ENCODE results near the gene EXOC3.

EXOC3 gene

GRCh38 chr5:431711-432050 lies 11.3 kb upstream of the EXOC3 start:
- Histone ChIP-seq H3K36me3 (ENCODE audit: control insufficient read depth, insufficient read depth, low read length) (no peaks in the 10 kb centered on the region), H3K27me3 (ENCODE audit: control insufficient read depth, insufficient read depth, low read length) (no peaks in the 10 kb centered on the region), H3K9ac (ENCODE audit: low read length) (no peak overlapping the region), H3K4me3 (ENCODE audit: low read length) (no peak overlapping the region), H3K4me1 (ENCODE audit: control insufficient read depth, insufficient read depth, low read length) (no peaks in the 10 kb centered on the region), H3K27ac (ENCODE audit: low read depth, low read length) (no peak overlapping the region)

GRCh38 chr5:432201-432927 lies 10.6 kb upstream of the EXOC3 start:
- H3K9ac ChIP-seq (ENCODE audit: low read length) = no peak overlapping the region
- H3K27me3 ChIP-seq (ENCODE audit: control insufficient read depth, insufficient read depth, low read length) = no peaks in the 10 kb centered on the region
- H3K36me3 ChIP-seq (ENCODE audit: control insufficient read depth, insufficient read depth, low read length) = no peaks in the 10 kb centered on the region
- H3K4me1 ChIP-seq (ENCODE audit: control insufficient read depth, insufficient read depth, low read length) = no peaks in the 10 kb centered on the region
- no peak overlapping the region for H3K4me3 ChIP-seq (ENCODE audit: low read length)
- H3K27ac ChIP-seq (ENCODE audit: low read depth, low read length) = no peak overlapping the region

GRCh38 chr5:432928-433791 lies 9.8 kb upstream of the EXOC3 start:
- no peaks in the 10 kb centered on the region for H3K36me3 ChIP-seq (ENCODE audit: control insufficient read depth, insufficient read depth, low read length)
- no peak overlapping the region for H3K9ac ChIP-seq (ENCODE audit: low read length)
- no peak overlapping the region for H3K4me3 ChIP-seq (ENCODE audit: low read length)
- H3K27ac ChIP-seq (ENCODE audit: low read depth, low read length) = no peak overlapping the region
- H3K4me1 ChIP-seq (ENCODE audit: control insufficient read depth, insufficient read depth, low read length) = no peaks in the 10 kb centered on the region
- H3K27me3 ChIP-seq (ENCODE audit: control insufficient read depth, insufficient read depth, low read length) = no peaks in the 10 kb centered on the region

- no peak overlapping the region for H3K4me3 ChIP-seq (ENCODE audit: low read length)
- no peaks in the 10 kb centered on the region for H3K27me3 ChIP-seq (ENCODE audit: control insufficient read depth, insufficient read depth, low read length)
- H3K4me1 ChIP-seq (ENCODE audit: control insufficient read depth, insufficient read depth, low read length) = no peaks in the 10 kb centered on the region
Measured at GRCh38 chr5:433836-434235, 9.1 kb upstream of the EXOC3 start.

GRCh38 chr5:434443-435146 lies 8.4 kb upstream of the EXOC3 start:
- Histone ChIP-seq H3K36me3 (ENCODE audit: control insufficient read depth, insufficient read depth, low read length) (no peaks in the 10 kb centered on the region), H3K27me3 (ENCODE audit: control insufficient read depth, insufficient read depth, low read length) (peaks cover 2% of the 10 kb centered on the region), H3K27ac (ENCODE audit: low read depth, low read length) (no peak overlapping the region), H3K4me1 (ENCODE audit: control insufficient read depth, insufficient read depth, low read length) (no peaks in the 10 kb centered on the region), H3K9ac (ENCODE audit: low read length) (no peak overlapping the region), H3K4me3 (ENCODE audit: low read length) (no peak overlapping the region)

More at GRCh38 chr5:433836-434235, 9.1 kb upstream of the EXOC3 start:
- Histone ChIP-seq H3K9ac (ENCODE audit: low read length) (no peak overlapping the region), H3K27ac (ENCODE audit: low read depth, low read length) (no peak overlapping the region), H3K36me3 (ENCODE audit: control insufficient read depth, insufficient read depth, low read length) (no peaks in the 10 kb centered on the region)

GRCh38 chr5:435156-435790 lies 7.7 kb upstream of the EXOC3 start:
- no peaks in the 10 kb centered on the region for H3K36me3 ChIP-seq (ENCODE audit: control insufficient read depth, insufficient read depth, low read length)
- H3K27me3 ChIP-seq (ENCODE audit: control insufficient read depth, insufficient read depth, low read length) = peaks cover 2% of the 10 kb centered on the region
- no peak overlapping the region for H3K9ac ChIP-seq (ENCODE audit: low read length)
- H3K4me1 ChIP-seq (ENCODE audit: control insufficient read depth, insufficient read depth, low read length) = no peaks in the 10 kb centered on the region
- no peak overlapping the region for H3K27ac ChIP-seq (ENCODE audit: low read depth, low read length)
- no peak overlapping the region for H3K4me3 ChIP-seq (ENCODE audit: low read length)

GRCh38 chr5:435961-436640 lies 6.9 kb upstream of the EXOC3 start:
- Histone ChIP-seq H3K27me3 (ENCODE audit: control insufficient read depth, insufficient read depth, low read length) (peaks cover 2% of the 10 kb centered on the region), H3K4me1 (ENCODE audit: control insufficient read depth, insufficient read depth, low read length) (no peaks in the 10 kb centered on the region), H3K9ac (ENCODE audit: low read length) (no peak overlapping the region), H3K4me3 (ENCODE audit: low read length) (no peak overlapping the region), H3K36me3 (ENCODE audit: control insufficient read depth, insufficient read depth, low read length) (no peaks in the 10 kb centered on the region), H3K27ac (ENCODE audit: low read depth, low read length) (no peak overlapping the region)

- Histone ChIP-seq H3K27me3 (ENCODE audit: control insufficient read depth, insufficient read depth, low read length) (peaks cover 2% of the 10 kb centered on the region), H3K27ac (ENCODE audit: low read depth, low read length) (no peak overlapping the region), H3K4me3 (ENCODE audit: low read length) (no peak overlapping the region), H3K9ac (ENCODE audit: low read length) (no peak overlapping the region), H3K36me3 (ENCODE audit: control insufficient read depth, insufficient read depth, low read length) (no peaks in the 10 kb centered on the region), H3K4me1 (ENCODE audit: control insufficient read depth, insufficient read depth, low read length) (no peaks in the 10 kb centered on the region)
Measured at GRCh38 chr5:436641-436975, 6.4 kb upstream of the EXOC3 start.

- Histone ChIP-seq H3K4me3 (ENCODE audit: low read length) (no peak overlapping the region), H3K27me3 (ENCODE audit: control insufficient read depth, insufficient read depth, low read length) (peaks cover 2% of the 10 kb centered on the region), H3K9ac (ENCODE audit: low read length) (no peak overlapping the region), H3K27ac (ENCODE audit: low read depth, low read length) (no peak overlapping the region), H3K4me1 (ENCODE audit: control insufficient read depth, insufficient read depth, low read length) (peaks cover 4% of the 10 kb centered on the region), H3K36me3 (ENCODE audit: control insufficient read depth, insufficient read depth, low read length) (no peaks in the 10 kb centered on the region)
Measured at GRCh38 chr5:437281-437771, 5.7 kb upstream of the EXOC3 start.

- peaks cover 2% of the 10 kb centered on the region for H3K27me3 ChIP-seq (ENCODE audit: control insufficient read depth, insufficient read depth, low read length)
- H3K36me3 ChIP-seq (ENCODE audit: control insufficient read depth, insufficient read depth, low read length) = no peaks in the 10 kb centered on the region
- no peak overlapping the region for H3K4me3 ChIP-seq (ENCODE audit: low read length)
- peaks cover 6% of the 10 kb centered on the region for H3K4me1 ChIP-seq (ENCODE audit: control insufficient read depth, insufficient read depth, low read length)
- no peak overlapping the region for H3K9ac ChIP-seq (ENCODE audit: low read length)
- no peak overlapping the region for H3K27ac ChIP-seq (ENCODE audit: low read depth, low read length)
Measured at GRCh38 chr5:438481-438981, 4.4 kb upstream of the EXOC3 start.

- peaks cover 9% of the 10 kb centered on the region for H3K4me1 ChIP-seq (ENCODE audit: control insufficient read depth, insufficient read depth, low read length)
- H3K27me3 ChIP-seq (ENCODE audit: control insufficient read depth, insufficient read depth, low read length) = peaks cover 2% of the 10 kb centered on the region
- H3K4me3 ChIP-seq (ENCODE audit: low read length) = no peak overlapping the region
- H3K27ac ChIP-seq (ENCODE audit: low read depth, low read length) = no peak overlapping the region
- H3K36me3 ChIP-seq (ENCODE audit: control insufficient read depth, insufficient read depth, low read length) = no peaks in the 10 kb centered on the region
- no peak overlapping the region for H3K9ac ChIP-seq (ENCODE audit: low read length)
Measured at GRCh38 chr5:439181-439580, 3.8 kb upstream of the EXOC3 start.

Data from rectal smooth muscle tissue (tissue), 1 donor.